Pancreas (tissue), 10 donors: Measurements from ENCODE around the gene DSCAML1. TPM values are rescaled to one million over a fixed set of nuclear protein-coding genes. Genes with fewer than 3 reads are reported as not detected.
A peak's percentile ranks its signal among the peaks of the same experiment; 100 is the strongest.

Experiments
- ATAC-seq, 4 donors: fragments of 200-7000 bp; cut with Tn5 transposase; one replicate each; pipeline versions ENCODE4 v1.8.0 to v1.9.1; 2020; ENCODE audit warnings: mild to moderate bottlenecking in 4 of 4, moderate library complexity in 4 of 4
- DNase-seq, 6 donors: peaks; one replicate each; pipeline ENCODE4 v3.0.0-alpha.2; 2020
- FAIRE-seq: peaks from 2 replicates; lab custom pipeline; 2012; peaks lifted over from hg19 to GRCh38; lab: Jason Lieb, UNC
- H3K27ac ChIP-seq, 4 donors: fragments of 200-600 bp; sonication (generic); 1 replicate in 3 of 4; 2 replicates in 1 of 4; pipeline versions ENCODE4 v1.5.0 to v1.8.0; 2020
- H3K27me3 ChIP-seq, 4 donors: fragments of 200-600 bp; one replicate each; pipeline ENCODE4 v1.8.0; 2021
- H3K36me3 ChIP-seq, 3 donors: fragments of 200-600 bp; sonication (generic) in 1 of 3; one replicate each; pipeline versions ENCODE4 v1.5.0 to v1.8.0; 2020 to 2021
- H3K4me1 ChIP-seq, 3 donors: fragments of 200-600 bp; one replicate each; pipeline ENCODE4 v1.8.0; 2021
- H3K4me3 ChIP-seq, 4 donors: fragments of 200-600 bp; sonication (generic) in 2 of 4; one replicate each; pipeline versions ENCODE4 v1.5.0 to v1.8.0; 2020 to 2021
- H3K9me3 ChIP-seq, 4 donors: fragments of 200-600 bp; one replicate each; pipeline ENCODE4 v1.8.0; 2021
- CTCF ChIP-seq, 4 donors: fragments of 200-600 bp; sonication (generic) in 3 of 4; IDR thresholded peaks; one replicate each; pipeline versions ENCODE4 v1.5.0 to v1.8.0; 2021; ENCODE audit warnings: antibody characterized with exemption in 4 of 4
- WGBS, 2 donors: extraction: QIAGEN DNeasy Blood & Tissue Kit; methylation state at CpG; one replicate each; pipeline ENCODE4 v1.1.7; 2013; 5-methylcytosine and 5-hydroxymethylcytosine counted together
- intact Hi-C, 3 donors: fragments of 100-400 bp; cut with DNase I; formaldehyde crosslinking; loops; one replicate each; pipeline versions ENCODE4 v1.11.1 to v1.14.2; 2022
- polyA plus RNA-seq, 2 donors: library from polyadenylated mRNA; stranded (reverse); fragments of 200-250 nt; gene quantifications; one replicate each; pipeline ENCODE4 v1.2.3, GENCODE V29; 2013
- total RNA-seq, 6 donors: library from RNA; stranded (reverse); fragmentation: NEBNext Ultra II Directional in 4 of 6; extraction: Animal tissue kit (Norgen Biotek cat#: 25700) in 4 of 6; gene quantifications; one replicate each; pipeline versions ENCODE4 v1.2.1 to v1.2.4, GENCODE V29; 2021 to 2023
- donor health status: healthy with polysubstance abuse.
- donor health status: DM: no; HTN: no; CAD: no; lungs with moderate emphysema.
- donor health status: DM: no; HTN: no; CAD: no.
- donor health status: control.
- donor health status: control.
- donor health status: Bipolar disorder and iron deficiency.
- donor health status: DM: yes; HTN: yes; CAD: no.
- donor health status: DM: no; HTN: no; CAD: no.
- donor health status: DM: no; HTN: no; CAD: no.
- donor health status: DM: yes; HTN: yes; CAD: no.

Gene DSCAML1
- total and polyA plus RNA-seq, 8 donors: 0.69 to 2.7 (median 1.8) TPM

DNA sequence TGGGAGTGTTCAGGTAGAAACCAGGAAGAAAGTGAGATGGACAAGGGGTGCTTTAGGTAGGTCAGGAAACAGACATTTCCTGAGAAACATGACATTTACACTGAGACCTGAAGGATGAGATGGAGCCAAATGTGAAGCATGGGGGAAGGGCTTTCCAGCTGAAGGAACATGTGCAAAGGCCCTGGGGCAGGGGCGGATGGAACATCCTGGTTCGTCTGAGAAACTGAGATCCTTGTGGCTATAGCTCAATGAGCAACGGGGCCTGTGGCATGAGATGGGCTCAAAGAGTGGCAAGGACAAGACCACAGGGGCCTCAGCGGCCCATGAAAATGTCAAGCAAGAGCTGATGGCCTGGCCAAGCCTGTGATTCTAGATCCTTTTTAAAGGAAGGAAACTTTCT lies 127.4 kb downstream of the DSCAML1 start:
- Histone ChIP-seq H3K36me3 (no peaks in the 10 kb centered on the region), H3K9me3 (no peaks in the 10 kb centered on the region), H3K4me1 (no peaks in the 10 kb centered on the region), H3K27me3 (no peaks in the 10 kb centered on the region), H3K27ac (no peak overlapping the region), H3K4me3 (no peak overlapping the region)
- FAIRE-seq: no peak
- DNase-seq: no peak
- 79 to 80% methylated on average over 4 of the region's 4 CpGs for WGBS, 2 donors
- intact Hi-C loops: no loop called here
- no peak for TF ChIP-seq CTCF (IDR thresholded peaks at IDR 0.05)
- ATAC-seq: no peak

- intact Hi-C loops: no loop called here
- Histone ChIP-seq H3K27me3 (no peaks in the 10 kb centered on the region), H3K4me1 (no peaks in the 10 kb centered on the region), H3K9me3 (no peaks in the 10 kb centered on the region), H3K27ac (no peak overlapping the region), H3K4me3 (no peak overlapping the region), H3K36me3 (no peaks in the 10 kb centered on the region)
- no peak for ATAC-seq
- 69 to 79% methylated on average over 4 of the region's 4 CpGs for WGBS, 2 donors
- no peak for TF ChIP-seq CTCF (IDR thresholded peaks at IDR 0.05)
- no peak for DNase-seq
- no peak for FAIRE-seq
Measured at GRCh38 chr11:117669062-117669461, 128.0 kb downstream of the DSCAML1 start.

- Histone ChIP-seq H3K36me3 (no peaks in the 10 kb centered on the region), H3K4me3 (no peak overlapping the region), H3K4me1 (no peaks in the 10 kb centered on the region), H3K27ac (no peak overlapping the region), H3K27me3 (no peaks in the 10 kb centered on the region), H3K9me3 (no peaks in the 10 kb centered on the region)
- 71 to 72% methylated on average over 6 of the region's 6 CpGs for WGBS, 2 donors
- ATAC-seq (no peak), DNase-seq (no peak), FAIRE-seq (no peak)
- intact Hi-C loops: no loop called here
- no peak for TF ChIP-seq CTCF (IDR thresholded peaks at IDR 0.05)
Measured at GRCh38 chr11:117668321-117668751, 128.7 kb downstream of the DSCAML1 start.

- Histone ChIP-seq H3K4me1 (no peaks in the 10 kb centered on the region), H3K4me3 (no peak overlapping the region), H3K27me3 (no peaks in the 10 kb centered on the region), H3K9me3 (no peaks in the 10 kb centered on the region), H3K36me3 (no peaks in the 10 kb centered on the region), H3K27ac (no peak overlapping the region)
- DNase-seq (no peak), FAIRE-seq (no peak), ATAC-seq (no peak)
- no peak for TF ChIP-seq CTCF (IDR thresholded peaks at IDR 0.05)
- intact Hi-C loops: no loop called here
- WGBS, 2 donors: 64 to 71% methylated on average over 8 of the region's 8 CpGs
Measured at GRCh38 chr11:117664897-117665296, 132.1 kb downstream of the DSCAML1 start.

- Histone ChIP-seq H3K9me3 (no peaks in the 10 kb centered on the region), H3K4me3 (no peak overlapping the region), H3K36me3 (no peaks in the 10 kb centered on the region), H3K27me3 (no peaks in the 10 kb centered on the region), H3K27ac (no peak overlapping the region), H3K4me1 (no peaks in the 10 kb centered on the region)
- intact Hi-C loops: no loop called here
- TF ChIP-seq CTCF (IDR thresholded peaks at IDR 0.05): no peak
- DNase-seq: peak in 1 of 6 donors; percentile 37
- no peak for FAIRE-seq
- WGBS, 2 donors: 28 to 35% methylated on average over 11 of the region's 11 CpGs
- ATAC-seq: peak in 2 of 4 donors; percentile 22 to 36
Measured at GRCh38 chr11:117663821-117664220, 133.2 kb downstream of the DSCAML1 start.
